ENCODE data around the gene PHACTR1.

DNA sequence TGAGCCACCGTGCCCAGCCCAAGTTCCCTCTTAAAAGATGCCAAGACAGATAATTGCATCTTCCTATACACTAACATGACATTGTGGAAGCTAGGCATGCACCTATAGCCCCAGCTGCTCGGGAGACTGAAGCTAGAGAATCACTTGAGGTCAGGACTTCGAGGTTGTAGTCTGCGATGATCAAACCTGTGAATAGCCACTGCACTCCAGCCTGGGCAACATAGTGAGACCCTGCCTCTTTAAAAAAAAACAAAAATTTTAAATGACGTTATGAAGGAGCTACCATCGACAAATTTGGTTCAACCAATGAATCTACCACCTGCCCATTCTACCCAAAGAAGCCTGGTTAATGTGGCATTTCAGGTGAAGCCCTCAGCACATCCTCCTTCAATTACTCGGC is 531.1 kb downstream of the PHACTR1 start:
- TF ChIP-seq, protein P1, sequence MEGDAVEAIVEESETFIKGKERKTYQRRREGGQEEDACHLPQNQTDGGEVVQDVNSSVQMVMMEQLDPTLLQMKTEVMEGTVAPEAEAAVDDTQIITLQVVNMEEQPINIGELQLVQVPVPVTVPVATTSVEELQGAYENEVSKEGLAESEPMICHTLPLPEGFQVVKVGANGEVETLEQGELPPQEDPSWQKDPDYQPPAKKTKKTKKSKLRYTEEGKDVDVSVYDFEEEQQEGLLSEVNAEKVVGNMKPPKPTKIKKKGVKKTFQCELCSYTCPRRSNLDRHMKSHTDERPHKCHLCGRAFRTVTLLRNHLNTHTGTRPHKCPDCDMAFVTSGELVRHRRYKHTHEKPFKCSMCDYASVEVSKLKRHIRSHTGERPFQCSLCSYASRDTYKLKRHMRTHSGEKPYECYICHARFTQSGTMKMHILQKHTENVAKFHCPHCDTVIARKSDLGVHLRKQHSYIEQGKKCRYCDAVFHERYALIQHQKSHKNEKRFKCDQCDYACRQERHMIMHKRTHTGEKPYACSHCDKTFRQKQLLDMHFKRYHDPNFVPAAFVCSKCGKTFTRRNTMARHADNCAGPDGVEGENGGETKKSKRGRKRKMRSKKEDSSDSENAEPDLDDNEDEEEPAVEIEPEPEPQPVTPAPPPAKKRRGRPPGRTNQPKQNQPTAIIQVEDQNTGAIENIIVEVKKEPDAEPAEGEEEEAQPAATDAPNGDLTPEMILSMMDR (IDR thresholded peaks at IDR 0.05): no peak
- TF ChIP-seq POLR2A (IDR thresholded peaks at IDR 0.05) (no peak), POLR2AphosphoS5 (IDR thresholded peaks at IDR 0.05) (no peak)

Measured in stomach (tissue), 4 donors.